ENCODE measurements around the gene TMOD3. TPM values are rescaled to one million over a fixed set of nuclear protein-coding genes. Genes with fewer than 3 reads are reported as not detected.

The TMOD3 gene
- total RNA-seq, 1 donor = 53.0 TPM

GRCh38 chr15:51936105-51936478 lies 106.6 kb downstream of the TMOD3 start:
- TF ChIP-seq CTCF (IDR thresholded peaks at IDR 0.05; ENCODE audit: insufficient read depth, low read length) = no peak
- DNase-seq (ENCODE audit: low read depth) = no peak
- no peak overlapping the region for H3K4me3 ChIP-seq (ENCODE audit: low read depth, low read length)

- no peak for TF ChIP-seq CTCF (IDR thresholded peaks at IDR 0.05; ENCODE audit: insufficient read depth, low read length)
Measured at GRCh38 chr15:51938286-51938685, 108.8 kb downstream of the TMOD3 start.

GRCh38 chr15:51939216-51939615 lies 109.8 kb downstream of the TMOD3 start:
- no peak for DNase-seq (ENCODE audit: low read depth)
- no peak for TF ChIP-seq CTCF (IDR thresholded peaks at IDR 0.05; ENCODE audit: insufficient read depth, low read length)
- H3K4me3 ChIP-seq (ENCODE audit: low read depth, low read length) = no peak overlapping the region

More at GRCh38 chr15:51938286-51938685, 108.8 kb downstream of the TMOD3 start:
- no peak overlapping the region for H3K4me3 ChIP-seq (ENCODE audit: low read depth, low read length)
- DNase-seq (ENCODE audit: low read depth) = no peak

GRCh38 chr15:51947124-51947523 lies 117.7 kb downstream of the TMOD3 start:
- no peak for DNase-seq (ENCODE audit: low read depth)
- no peak for TF ChIP-seq CTCF (IDR thresholded peaks at IDR 0.05; ENCODE audit: insufficient read depth, low read length)

GRCh38 chr15:51952805-51953204 lies 123.4 kb downstream of the TMOD3 start:
- DNase-seq (ENCODE audit: low read depth) = no peak
- no peak for TF ChIP-seq CTCF (IDR thresholded peaks at IDR 0.05; ENCODE audit: insufficient read depth, low read length)
- no peak overlapping the region for H3K4me3 ChIP-seq (ENCODE audit: low read depth, low read length)

More at GRCh38 chr15:51947124-51947523, 117.7 kb downstream of the TMOD3 start:
- H3K4me3 ChIP-seq (ENCODE audit: low read depth, low read length) = no peak overlapping the region

- no peak for TF ChIP-seq CTCF (IDR thresholded peaks at IDR 0.05; ENCODE audit: insufficient read depth, low read length)
- DNase-seq (ENCODE audit: low read depth) = no peak
- no peak overlapping the region for H3K4me3 ChIP-seq (ENCODE audit: low read depth, low read length)
Measured at GRCh38 chr15:51955504-51955903, 126.1 kb downstream of the TMOD3 start.

Small RNA genes lying within 50 kb of the gene (small RNA-seq; reads per million reads assigned to genes)
- not detected for gene AC090971.5
- not detected for gene RF00017
- not detected for gene RF00019
- gene RNU6-90P = not detected

Other genes with a start within 250 kb of the TMOD3 start
- gene DMXL2, start 206.9 kb upstream of the TMOD3 start, total RNA-seq (ENCODE audit: low replicate concordance) = 26.6 and 29.5 TPM in 2 replicates
- not detected in 2 replicates for gene SCG3, start 148.2 kb upstream of the TMOD3 start, total RNA-seq (ENCODE audit: low replicate concordance)
- 3.1 and 7.6 TPM in 2 replicates for gene LYSMD2, start 92.0 kb upstream of the TMOD3 start, total RNA-seq (ENCODE audit: low replicate concordance)
- 11.2 and 18.9 TPM in 2 replicates for gene TMOD2, start 78.1 kb upstream of the TMOD3 start, total RNA-seq (ENCODE audit: low replicate concordance)
- 21.3 and 55.7 TPM in 2 replicates for gene LEO1, start 142.1 kb downstream of the TMOD3 start, total RNA-seq (ENCODE audit: low replicate concordance)
- 32.3 and 74.9 TPM in 2 replicates for gene MAPK6, start 189.6 kb downstream of the TMOD3 start, total RNA-seq (ENCODE audit: low replicate concordance)